ENCODE data around the gene PATL2. TPM values are rescaled to one million over a fixed set of nuclear protein-coding genes. Genes with fewer than 3 reads are reported as not detected.

Gene PATL2
- total RNA-seq, 2 experiments from 2014 or later: 17.4 to 21.9 TPM

DNA sequence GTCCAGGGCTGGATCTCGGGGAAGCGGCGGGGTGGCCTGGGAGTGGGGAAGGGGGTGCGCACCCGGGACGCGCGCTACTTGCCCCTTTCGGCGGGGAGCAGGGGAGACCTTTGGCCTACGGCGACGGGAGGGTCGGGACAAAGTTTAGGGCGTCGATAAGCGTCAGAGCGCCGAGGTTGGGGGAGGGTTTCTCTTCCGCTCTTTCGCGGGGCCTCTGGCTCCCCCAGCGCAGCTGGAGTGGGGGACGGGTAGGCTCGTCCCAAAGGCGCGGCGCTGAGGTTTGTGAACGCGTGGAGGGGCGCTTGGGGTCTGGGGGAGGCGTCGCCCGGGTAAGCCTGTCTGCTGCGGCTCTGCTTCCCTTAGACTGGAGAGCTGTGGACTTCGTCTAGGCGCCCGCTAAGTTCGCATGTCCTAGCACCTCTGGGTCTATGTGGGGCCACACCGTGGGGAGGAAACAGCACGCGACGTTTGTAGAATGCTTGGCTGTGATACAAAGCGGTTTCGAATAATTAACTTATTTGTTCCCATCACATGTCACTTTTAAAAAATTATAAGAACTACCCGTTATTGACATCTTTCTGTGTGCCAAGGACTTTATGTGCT lies 721 bp upstream of the PATL2 start:
- Histone ChIP-seq H3K4me1 (ENCODE audit: insufficient read depth, low read length) (peaks cover 40% of the 10 kb centered on the region), H3K27ac (ENCODE audit: low read depth in 1 of 2, low read length in 2 of 2) (peak overlapping the region; percentile 99 to 100), H3K27me3 (ENCODE audit: control insufficient read depth in 1 of 2, insufficient read depth in 2 of 2, low read length in 2 of 2) (no peaks in the 10 kb centered on the region), H3K36me3 (ENCODE audit: insufficient read depth, low read length) (peaks cover 58% of the 10 kb centered on the region), H3K9me3 (ENCODE audit: control insufficient read depth in 1 of 2, insufficient read depth in 1 of 2, low read length in 2 of 2) (no peaks in the 10 kb centered on the region), H3K4me3 (ENCODE audit: low read length) (peak overlapping the region; percentile 83)
- Mint-ChIP-seq H3K36me3 (ENCODE audit: low read depth) (peaks cover 85% of the 10 kb centered on the region), H3K9me3 (no peaks in the 10 kb centered on the region), H3K4me1 (ENCODE audit: low read depth) (peaks cover 74% of the 10 kb centered on the region), H3K27ac (peak overlapping the region; percentile 100), H3K27me3 (no peaks in the 10 kb centered on the region), H3K4me3 (peak overlapping the region; percentile 96)
- ATAC-seq (ENCODE audit: poor library complexity) (peak; percentile 19), DNase-seq (peak; percentile 36 to 82 (median 57))
- POLR2A ChIA-PET: interaction anchor here (0.7 to 38.3 kb wide), 24 partner anchors 13 to 488 kb away, joined by 3 to 4232 read pairs (median 6); partner anchors contain the start of genes CTDSPL2, EIF3J, GOLM2 and SPG11
- CTCF ChIA-PET: interaction anchor here (0.8 to 4.7 kb wide), 15 partner anchors 9 to 128 kb away, joined by 3 to 115 read pairs (median 8); partner anchors contain the start of genes SPG11 and TRIM69
- no peak for TF ChIP-seq CTCF (IDR thresholded peaks at IDR 0.05)
- intact Hi-C loops (cut with DNase I, micrococcal nuclease): loop anchor here (1.0 to 2.0 kb wide), 6 partner anchors 17 to 49 kb away; partner anchors contain the start of genes SPG11 (in 2 of the 2) and TRIM69 (in 1 of the 2)

DNA sequence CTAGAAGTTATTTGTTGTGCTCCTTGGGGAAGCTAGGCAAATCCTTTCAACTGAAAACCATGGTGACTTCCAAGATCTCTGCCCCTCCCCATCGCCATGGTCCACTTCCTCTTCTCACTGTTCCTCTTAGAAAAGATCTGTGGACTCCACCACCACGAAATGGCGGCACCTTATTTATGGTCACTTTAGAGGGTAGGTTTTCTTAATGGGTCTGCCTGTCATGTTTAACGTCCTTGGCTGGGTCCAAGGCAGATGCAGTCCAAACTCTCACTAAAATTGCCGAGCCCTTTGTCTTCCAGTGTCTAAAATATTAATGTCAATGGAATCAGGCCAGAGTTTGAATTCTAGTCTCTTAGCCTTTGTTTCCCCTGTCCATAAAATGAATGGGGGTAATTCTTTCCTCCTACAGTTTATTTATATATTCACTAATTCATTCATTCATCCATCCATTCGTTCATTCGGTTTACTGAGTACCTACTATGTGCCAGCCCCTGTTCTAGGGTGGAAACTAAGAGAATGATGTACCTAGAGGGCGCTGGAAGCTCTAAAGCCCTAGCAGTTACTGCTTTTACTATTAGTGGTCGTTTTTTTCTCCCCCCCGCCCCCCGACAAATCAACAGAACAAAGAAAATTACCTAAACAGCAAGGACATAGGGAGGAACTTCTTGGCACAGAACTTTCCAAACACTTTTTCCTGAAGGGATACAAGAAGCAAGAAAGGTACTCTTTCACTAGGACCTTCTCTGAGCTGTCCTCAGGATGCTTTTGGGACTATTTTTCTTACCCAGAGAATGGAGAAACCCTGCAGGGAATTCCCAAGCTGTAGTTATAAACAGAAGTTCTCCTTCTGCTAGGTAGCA lies 657 bp downstream of the PATL2 start:
- TF ChIP-seq CTCF (IDR thresholded peaks at IDR 0.05): peak; percentile 54
- H3K4me1 Mint-ChIP-seq (ENCODE audit: low read depth): peaks cover 60% of the 10 kb centered on the region
- peaks cover 44% of the 10 kb centered on the region for H3K36me3 ChIP-seq (ENCODE audit: insufficient read depth, low read length)
- POLR2A ChIA-PET: interaction anchor here (1.0 to 38.3 kb wide), 23 partner anchors 11 to 882 kb away, joined by 3 to 4232 read pairs (median 6); partner anchors contain the start of genes CTDSPL2, EIF3J, GOLM2 and SPG11
- peaks cover 74% of the 10 kb centered on the region for H3K36me3 Mint-ChIP-seq (ENCODE audit: low read depth)
- ATAC-seq (ENCODE audit: poor library complexity) (peak; percentile 2), DNase-seq (peak in 6 of 14 experiments; percentile 29 to 83 (median 68))
- intact Hi-C loops (cut with DNase I, micrococcal nuclease): loop anchor here (1.0 to 2.0 kb wide), 6 partner anchors 16 to 47 kb away; partner anchors contain the start of gene SPG11 (in 2 of the 2)
- H3K4me1 ChIP-seq (ENCODE audit: insufficient read depth, low read length): peaks cover 28% of the 10 kb centered on the region
- peak overlapping the region; percentile 99 to 100 for H3K27ac ChIP-seq (ENCODE audit: low read depth in 1 of 2, low read length in 2 of 2)
- peak overlapping the region; percentile 96 for H3K4me3 Mint-ChIP-seq
- H3K4me3 ChIP-seq (ENCODE audit: low read length): peak overlapping the region; percentile 83
- no peaks in the 10 kb centered on the region for H3K9me3 ChIP-seq (ENCODE audit: control insufficient read depth in 1 of 2, insufficient read depth in 1 of 2, low read length in 2 of 2)
- no peaks in the 10 kb centered on the region for H3K27me3 ChIP-seq (ENCODE audit: control insufficient read depth in 1 of 2, insufficient read depth in 2 of 2, low read length in 2 of 2)
- no peaks in the 10 kb centered on the region for H3K27me3 Mint-ChIP-seq
- CTCF ChIA-PET: interaction anchor here (1.0 to 4.7 kb wide), 15 partner anchors 11 to 142 kb away, joined by 3 to 115 read pairs (median 8); partner anchors contain the start of genes SPG11 and TRIM69
- no peaks in the 10 kb centered on the region for H3K9me3 Mint-ChIP-seq
- peak overlapping the region; percentile 100 for H3K27ac Mint-ChIP-seq

DNA sequence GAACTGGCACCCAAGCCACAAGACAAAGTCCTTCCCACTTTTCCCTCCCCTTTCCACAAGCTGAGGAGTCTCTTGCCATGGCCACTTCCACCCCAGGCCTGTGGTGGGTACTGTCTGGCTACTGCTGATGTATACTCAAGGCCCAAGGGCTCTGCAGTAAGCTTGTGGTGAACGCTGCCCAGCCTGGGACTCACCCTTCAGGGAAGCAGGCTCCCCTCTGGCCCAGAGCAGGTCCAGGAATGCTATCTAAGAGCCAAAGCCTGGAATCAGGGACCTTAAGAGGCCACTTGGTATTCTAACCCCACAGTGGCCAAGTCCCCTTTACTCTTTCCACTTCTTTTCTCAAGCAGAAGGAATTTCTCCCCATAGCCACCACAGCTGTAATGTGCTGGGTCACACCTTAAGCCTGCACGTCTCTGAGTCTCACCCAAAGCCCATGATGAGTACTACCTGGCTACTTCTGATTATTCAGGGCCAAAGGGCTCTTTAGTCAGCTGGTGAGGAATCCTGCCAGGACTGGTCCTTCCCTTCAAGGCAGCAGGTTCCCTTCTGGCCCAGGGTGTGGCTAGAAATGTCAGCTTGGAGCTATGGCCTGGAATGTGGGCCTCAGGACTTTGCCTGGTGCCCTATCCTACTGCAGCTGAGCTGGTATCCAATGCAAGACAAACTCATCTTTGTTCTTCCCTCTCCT lies 4.0 kb downstream of the PATL2 start:
- Histone ChIP-seq H3K9me3 (ENCODE audit: control insufficient read depth in 1 of 2, insufficient read depth in 1 of 2, low read length in 2 of 2) (peaks cover 0 to 5% of the 10 kb centered on the region in 2 experiments), H3K4me3 (ENCODE audit: low read length) (no peak overlapping the region), H3K36me3 (ENCODE audit: insufficient read depth, low read length) (peaks cover 10% of the 10 kb centered on the region), H3K27ac (ENCODE audit: low read depth in 1 of 2, low read length in 2 of 2) (no peak overlapping the region), H3K27me3 (ENCODE audit: control insufficient read depth in 1 of 2, insufficient read depth in 2 of 2, low read length in 2 of 2) (no peaks in the 10 kb centered on the region), H3K4me1 (ENCODE audit: insufficient read depth, low read length) (peaks cover 23% of the 10 kb centered on the region)
- H3K4me1 Mint-ChIP-seq (ENCODE audit: low read depth): peaks cover 40% of the 10 kb centered on the region
- no peak overlapping the region for H3K4me3 Mint-ChIP-seq
- H3K9me3 Mint-ChIP-seq: peaks cover 2% of the 10 kb centered on the region
- ATAC-seq (ENCODE audit: poor library complexity) (no peak), DNase-seq (no peak)
- no peak for TF ChIP-seq CTCF (IDR thresholded peaks at IDR 0.05)
- intact Hi-C loops (cut with DNase I, micrococcal nuclease): no loop called here
- H3K36me3 Mint-ChIP-seq (ENCODE audit: low read depth): peaks cover 40% of the 10 kb centered on the region
- H3K27me3 Mint-ChIP-seq: no peaks in the 10 kb centered on the region
- ChIA-PET POLR2A (interaction anchor here (18.4 to 38.3 kb wide), 2 partner anchors 22 to 38 kb away, joined by 2107 to 4232 read pairs; partner anchors contain the start of genes SPG11 and TRIM69), CTCF (interaction anchor here (1.6 to 4.6 kb wide), 2 partner anchors 44 to 724 kb away, joined by 3 to 27 read pairs; partner anchors contain the start of gene SPG11)
- H3K27ac Mint-ChIP-seq: no peak overlapping the region

Measured in CD4-positive, alpha-beta T cell (primary cell).